ENCODE data around the gene MICAL2. TPM values are rescaled to one million over a fixed set of nuclear protein-coding genes. Genes with fewer than 3 reads are reported as not detected.

The MICAL2 gene
- total RNA-seq, 1 donor from 2014 or later = 372 TPM

- Mint-ChIP-seq H3K4me1 (ENCODE audit: low read depth) (peaks cover 72% of the 10 kb centered on the region), H3K27ac (ENCODE audit: unreplicated experiment) (peak overlapping the region; percentile 74), H3K9me3 (ENCODE audit: low read depth) (no peaks in the 10 kb centered on the region), H3K27me3 (ENCODE audit: low read depth) (no peaks in the 10 kb centered on the region), H3K4me3 (ENCODE audit: unreplicated experiment) (no peak overlapping the region), H3K36me3 (ENCODE audit: low read depth) (peaks cover 28% of the 10 kb centered on the region)
- no peak for TF ChIP-seq CTCF (IDR thresholded peaks at IDR 0.05)
- DNase-seq (ENCODE audit: low spot score) = no peak
These were observed 85.9 kb downstream of the MICAL2 start for GRCh38 chr11:12196308-12196707.

- no peak for DNase-seq (ENCODE audit: low spot score)
- Mint-ChIP-seq H3K4me1 (ENCODE audit: low read depth) (peaks cover 78% of the 10 kb centered on the region), H3K36me3 (ENCODE audit: low read depth) (peaks cover 25% of the 10 kb centered on the region), H3K9me3 (ENCODE audit: low read depth) (no peaks in the 10 kb centered on the region), H3K27ac (ENCODE audit: unreplicated experiment) (peak overlapping the region; percentile 74), H3K27me3 (ENCODE audit: low read depth) (no peaks in the 10 kb centered on the region), H3K4me3 (ENCODE audit: unreplicated experiment) (no peak overlapping the region)
- no peak for TF ChIP-seq CTCF (IDR thresholded peaks at IDR 0.05)
These were observed 86.5 kb downstream of the MICAL2 start for GRCh38 chr11:12196872-12197271.

DNA sequence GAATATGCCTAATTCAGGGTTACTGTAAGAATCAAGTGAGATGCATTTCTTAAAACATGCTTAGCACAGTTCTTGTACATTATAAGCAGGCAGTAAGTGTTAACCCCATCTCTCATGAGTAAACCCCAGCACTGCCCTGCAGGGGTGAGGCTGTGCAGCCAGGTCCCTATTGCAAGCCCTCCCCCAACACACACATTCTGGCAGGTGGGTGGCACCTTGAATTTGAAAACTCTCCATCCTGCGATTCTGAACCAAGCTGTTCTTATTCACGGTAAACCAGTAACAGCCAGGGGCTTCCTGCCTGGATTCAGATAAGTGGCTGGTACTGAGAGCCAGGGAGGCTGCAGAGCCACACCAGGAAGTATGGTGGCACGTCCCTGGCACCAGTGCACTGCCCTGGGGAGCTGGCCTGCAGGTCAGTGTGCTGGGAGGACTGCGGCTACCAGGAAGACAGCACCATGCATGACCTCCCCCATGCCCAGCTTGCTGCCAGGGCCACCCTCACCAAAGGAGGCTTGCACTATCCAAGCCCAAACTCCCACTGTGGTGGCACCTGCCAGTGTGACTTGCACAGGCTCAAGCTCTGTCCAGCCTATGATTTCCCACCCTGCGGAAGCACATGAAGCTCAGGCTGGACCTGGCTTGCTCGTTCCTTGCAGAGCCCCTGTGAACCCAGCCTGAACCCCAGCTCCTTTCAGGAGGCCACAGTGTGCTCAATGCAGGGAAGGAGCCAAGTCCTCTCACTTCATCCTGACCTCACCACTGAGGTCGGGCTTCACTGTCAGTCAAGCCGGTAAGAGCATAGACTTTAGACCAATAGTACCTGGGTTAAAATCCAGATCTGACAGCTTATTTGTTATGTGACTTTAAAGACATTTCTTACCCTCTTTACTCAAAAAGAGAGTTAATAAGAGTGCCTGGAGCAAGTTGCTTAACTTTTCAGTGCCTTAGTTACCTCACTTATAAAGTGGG, 88.1 kb downstream of the MICAL2 start:
- H3K27ac Mint-ChIP-seq (ENCODE audit: unreplicated experiment) = peak overlapping the region; percentile 100
- no peaks in the 10 kb centered on the region for H3K27me3 Mint-ChIP-seq (ENCODE audit: low read depth)
- peaks cover 88% of the 10 kb centered on the region for H3K4me1 Mint-ChIP-seq (ENCODE audit: low read depth)
- peaks cover 24% of the 10 kb centered on the region for H3K36me3 Mint-ChIP-seq (ENCODE audit: low read depth)
- no peak for TF ChIP-seq CTCF (IDR thresholded peaks at IDR 0.05)
- H3K9me3 Mint-ChIP-seq (ENCODE audit: low read depth) = peaks cover 7% of the 10 kb centered on the region
- DNase-seq (ENCODE audit: low spot score) = peak; percentile 71
- no peak overlapping the region for H3K4me3 Mint-ChIP-seq (ENCODE audit: unreplicated experiment)

DNA sequence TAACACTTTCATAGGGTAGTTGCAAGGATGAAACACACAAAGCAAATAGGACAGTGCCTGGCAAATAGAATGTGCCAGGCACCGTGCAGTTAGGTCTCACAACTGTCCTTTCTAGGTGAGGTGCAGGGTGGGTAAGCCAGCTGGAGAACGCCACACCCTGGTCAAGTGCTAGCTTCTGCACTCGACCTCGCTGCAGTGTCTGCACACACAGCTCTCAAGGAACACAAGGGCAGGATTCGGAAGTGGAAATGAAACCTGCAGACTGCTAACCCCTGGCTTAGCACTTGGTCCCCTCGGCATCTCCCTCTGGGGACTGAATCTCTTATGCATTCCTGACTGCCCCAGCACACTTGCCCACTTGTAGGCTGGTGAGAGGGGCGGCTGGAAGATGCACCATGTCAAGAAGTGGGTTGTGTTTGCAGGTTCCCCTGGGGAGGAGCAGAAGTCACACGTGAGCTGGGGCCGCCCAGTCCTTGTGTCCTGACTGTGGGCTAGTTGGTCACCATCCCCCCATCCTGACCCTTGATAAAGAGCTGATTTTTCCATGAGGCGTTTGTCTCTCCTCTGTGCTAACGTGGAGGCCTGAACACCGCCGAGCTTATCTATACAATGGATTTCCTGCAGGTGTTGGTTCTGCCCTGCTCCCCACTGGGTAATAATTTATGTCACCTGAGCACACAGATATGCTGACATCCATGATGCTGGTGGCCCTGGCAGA, 89.0 kb downstream of the MICAL2 start:
- H3K4me1 Mint-ChIP-seq (ENCODE audit: low read depth) = peaks cover 84% of the 10 kb centered on the region
- H3K36me3 Mint-ChIP-seq (ENCODE audit: low read depth) = peaks cover 25% of the 10 kb centered on the region
- H3K27me3 Mint-ChIP-seq (ENCODE audit: low read depth) = no peaks in the 10 kb centered on the region
- DNase-seq (ENCODE audit: low spot score) = peak; percentile 77
- H3K27ac Mint-ChIP-seq (ENCODE audit: unreplicated experiment) = peak overlapping the region; percentile 100
- peaks cover 7% of the 10 kb centered on the region for H3K9me3 Mint-ChIP-seq (ENCODE audit: low read depth)
- H3K4me3 Mint-ChIP-seq (ENCODE audit: unreplicated experiment) = no peak overlapping the region
- no peak for TF ChIP-seq CTCF (IDR thresholded peaks at IDR 0.05)

- peak overlapping the region; percentile 100 for H3K27ac Mint-ChIP-seq (ENCODE audit: unreplicated experiment)
- no peaks in the 10 kb centered on the region for H3K27me3 Mint-ChIP-seq (ENCODE audit: low read depth)
- DNase-seq (ENCODE audit: low spot score) = no peak
- H3K9me3 Mint-ChIP-seq (ENCODE audit: low read depth) = peaks cover 7% of the 10 kb centered on the region
- no peak overlapping the region for H3K4me3 Mint-ChIP-seq (ENCODE audit: unreplicated experiment)
- peaks cover 88% of the 10 kb centered on the region for H3K4me1 Mint-ChIP-seq (ENCODE audit: low read depth)
- H3K36me3 Mint-ChIP-seq (ENCODE audit: low read depth) = peaks cover 29% of the 10 kb centered on the region
- no peak for TF ChIP-seq CTCF (IDR thresholded peaks at IDR 0.05)
These were observed 90.0 kb downstream of the MICAL2 start for GRCh38 chr11:12200279-12200990.
